Activated CD4-positive, alpha-beta memory T cell treated with anti-CD3 and anti-CD28 coated beads for 36 hours (primary cell): ENCODE data around the gene FAN1. TPM values are rescaled to one million over a fixed set of nuclear protein-coding genes. Genes with fewer than 3 reads are reported as not detected.

Experiments used
- CTCF ChIA-PET: fragments of 350-600 bp; sonication (Branson Sonifier 250); formaldehyde crosslinking; loops from one replicate; lab custom pipeline; 2021; ENCODE audit warnings: antibody characterized with exemption, inconsistent platforms; lab: Charles Lee
- POLR2A ChIA-PET: fragments of 350-600 bp; sonication (Branson Sonifier 250); formaldehyde crosslinking; loops from one replicate; lab custom pipeline; 2021; ENCODE audit warnings: antibody characterized with exemption; lab: Charles Lee
- DNase-seq: peaks from one replicate; pipeline ENCODE4 v3.0.0-alpha.2; 2020
- H3K27ac Mint-ChIP-seq: one replicate; pipeline ENCODE4 v1.8.0; 2021; ENCODE audit warnings: mixed read lengths
- H3K27me3 Mint-ChIP-seq: one replicate; pipeline ENCODE4 v1.8.0; 2021; ENCODE audit warnings: mixed read lengths
- H3K36me3 Mint-ChIP-seq: one replicate; pipeline ENCODE4 v1.8.0; 2021; ENCODE audit warnings: mixed read lengths
- H3K4me1 Mint-ChIP-seq: one replicate; pipeline ENCODE4 v1.8.0; 2021; ENCODE audit warnings: low read depth, mixed read lengths
- H3K4me3 Mint-ChIP-seq: one replicate; pipeline ENCODE4 v1.8.0; 2021; ENCODE audit warnings: mild to moderate bottlenecking, mixed read lengths
- H3K9me3 Mint-ChIP-seq: one replicate; pipeline ENCODE4 v1.8.0; 2021; ENCODE audit warnings: mixed read lengths
- intact Hi-C: fragments of 100-400 bp; cut with micrococcal nuclease; formaldehyde crosslinking; loops from one replicate; pipeline ENCODE4 v1.15.1; 2023
- total RNA-seq, 2 experiments: library from RNA; stranded (reverse); gene quantifications; one replicate each; pipeline ENCODE4 v1.2.3, GENCODE V29; 2021

The FAN1 gene
- total RNA-seq, 2 experiments from 2014 or later, result 12.6 to 15.0 TPM

DNA sequence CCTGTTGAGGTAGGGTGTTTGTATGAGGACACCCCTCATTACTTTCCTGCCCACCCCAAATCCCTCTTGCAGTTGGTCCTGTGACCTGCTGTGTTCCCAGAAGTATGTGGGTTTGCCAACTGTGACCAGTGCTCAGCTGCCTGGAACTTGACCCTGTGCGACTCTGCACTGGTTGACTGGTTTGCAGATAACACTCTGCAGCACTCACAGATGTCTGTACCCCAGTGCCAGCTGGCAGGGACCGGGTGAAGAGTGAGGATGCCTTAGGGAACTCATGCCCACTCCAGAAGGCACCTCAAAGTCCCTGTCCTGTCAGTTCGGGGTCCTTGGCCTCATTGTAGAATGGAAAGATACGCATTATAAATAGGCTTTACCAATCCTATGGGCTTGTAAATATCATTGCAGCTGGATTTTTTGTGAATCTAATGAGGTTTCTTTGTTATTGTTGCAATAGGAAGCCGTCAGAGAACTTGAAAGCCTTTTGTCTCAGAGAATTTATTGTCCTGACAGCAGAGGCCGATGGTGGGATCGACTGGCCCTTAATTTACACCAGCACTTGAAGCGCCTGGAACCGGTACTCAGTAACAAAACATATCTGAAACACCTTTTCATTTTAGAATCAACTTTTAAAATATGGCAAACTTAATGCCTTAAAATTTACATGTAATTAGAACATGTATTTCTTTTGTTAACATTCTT, 18.2 kb downstream of the FAN1 start:
- no peak overlapping the region for H3K4me3 Mint-ChIP-seq
- H3K36me3 Mint-ChIP-seq, result peaks cover 25% of the 10 kb centered on the region
- ChIA-PET CTCF (no interaction called here), POLR2A (no interaction called here)
- H3K27me3 Mint-ChIP-seq, result no peaks in the 10 kb centered on the region
- no peak overlapping the region for H3K27ac Mint-ChIP-seq
- DNase-seq, result no peak
- H3K9me3 Mint-ChIP-seq, result no peaks in the 10 kb centered on the region
- H3K4me1 Mint-ChIP-seq, result peaks cover 3% of the 10 kb centered on the region
- intact Hi-C loops, result no loop called here

DNA sequence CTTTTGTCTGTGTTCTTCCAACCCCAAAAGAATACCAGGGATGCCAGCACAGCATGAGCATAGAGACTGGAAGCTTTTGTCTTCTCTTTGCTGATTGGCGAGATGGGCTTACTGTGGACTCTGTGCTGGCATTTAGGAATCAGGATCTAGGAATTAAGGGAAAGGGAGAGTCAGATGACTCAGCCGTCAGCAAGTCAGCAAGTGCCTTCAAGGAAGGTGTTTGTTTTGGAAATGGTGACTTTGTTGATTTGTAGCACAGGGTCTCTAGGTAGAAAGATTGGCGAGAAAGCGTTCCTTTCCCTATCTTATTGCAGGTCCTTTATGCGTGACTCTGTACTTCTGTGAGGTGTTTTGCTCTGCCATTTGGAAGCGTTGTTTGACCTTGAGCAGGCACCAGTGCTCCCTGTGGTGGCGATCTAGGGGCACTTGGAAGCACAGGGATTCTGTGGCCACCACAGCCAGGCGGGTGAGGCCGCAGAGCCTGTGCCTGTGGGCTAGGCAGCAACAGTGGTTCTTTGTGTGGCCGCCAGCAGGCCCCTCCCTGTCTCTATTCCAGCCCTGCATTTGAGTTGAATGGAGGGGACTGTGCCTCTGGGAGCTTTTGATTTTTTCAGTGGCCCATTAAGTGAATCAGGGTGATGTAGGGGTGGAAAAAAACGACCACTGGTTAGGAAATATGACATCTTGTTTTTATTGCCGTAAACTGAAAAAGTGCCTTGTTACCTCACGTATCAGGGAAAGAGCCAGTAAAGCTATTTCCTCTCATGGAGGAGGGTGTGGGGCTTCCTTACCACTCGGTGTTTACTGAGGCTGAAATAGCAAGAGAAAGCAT, 19.0 kb downstream of the FAN1 start:
- Mint-ChIP-seq H3K27ac (no peak overlapping the region), H3K9me3 (no peaks in the 10 kb centered on the region), H3K36me3 (peaks cover 25% of the 10 kb centered on the region), H3K27me3 (no peaks in the 10 kb centered on the region), H3K4me3 (no peak overlapping the region), H3K4me1 (no peaks in the 10 kb centered on the region)
- DNase-seq, result no peak
- ChIA-PET POLR2A (no interaction called here), CTCF (no interaction called here)
- intact Hi-C loops, result no loop called here

DNA sequence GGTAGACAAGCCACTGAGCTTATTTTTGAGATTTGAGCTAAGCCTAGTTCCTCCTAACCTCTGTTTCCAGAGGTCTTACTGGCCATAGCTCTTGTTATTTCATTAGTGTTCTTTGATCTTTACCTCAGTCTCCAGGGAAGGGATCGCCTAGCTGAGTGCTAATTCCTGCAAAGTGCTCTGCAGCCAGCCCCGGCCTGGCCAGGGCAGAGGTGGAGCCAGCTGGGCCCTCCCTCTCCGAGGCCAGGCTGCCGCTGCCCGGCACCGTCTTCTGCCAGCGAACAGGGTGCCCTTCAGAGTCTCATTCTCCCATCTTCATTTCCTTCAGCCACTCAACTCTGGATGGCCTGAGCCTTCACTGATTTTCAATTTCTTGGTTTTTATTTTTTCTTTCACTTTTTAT, 19.7 kb downstream of the FAN1 start:
- ChIA-PET POLR2A (no interaction called here), CTCF (no interaction called here)
- Mint-ChIP-seq H3K4me1 (no peaks in the 10 kb centered on the region), H3K4me3 (no peak overlapping the region), H3K27me3 (no peaks in the 10 kb centered on the region), H3K9me3 (no peaks in the 10 kb centered on the region), H3K27ac (no peak overlapping the region), H3K36me3 (peaks cover 23% of the 10 kb centered on the region)
- no peak for DNase-seq
- intact Hi-C loops, result no loop called here

DNA sequence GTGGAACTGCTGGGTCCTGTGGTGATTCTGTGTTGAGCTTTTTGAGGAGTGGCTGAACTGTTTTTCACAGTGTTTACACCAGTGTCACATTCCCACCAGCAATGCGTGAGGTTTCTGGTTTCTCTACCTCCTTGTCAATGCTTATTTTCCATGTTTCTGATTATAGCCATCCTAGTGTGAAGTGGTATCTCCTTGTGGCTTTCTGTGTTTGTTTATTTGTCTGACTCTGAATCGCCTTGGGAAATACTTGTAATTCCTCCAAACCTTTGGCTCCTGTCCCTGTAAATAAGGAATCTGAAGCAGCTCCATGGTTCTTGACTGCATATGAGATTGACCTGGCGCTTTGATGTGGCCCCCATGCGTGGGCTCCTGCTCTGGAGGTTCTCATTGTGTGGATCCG, 20.6 kb downstream of the FAN1 start:
- intact Hi-C loops, result no loop called here
- DNase-seq, result no peak
- no peaks in the 10 kb centered on the region for H3K4me1 Mint-ChIP-seq
- no peaks in the 10 kb centered on the region for H3K27me3 Mint-ChIP-seq
- ChIA-PET POLR2A (no interaction called here), CTCF (no interaction called here)
- H3K27ac Mint-ChIP-seq, result no peak overlapping the region
- no peaks in the 10 kb centered on the region for H3K9me3 Mint-ChIP-seq
- H3K36me3 Mint-ChIP-seq, result peaks cover 25% of the 10 kb centered on the region
- no peak overlapping the region for H3K4me3 Mint-ChIP-seq

DNA sequence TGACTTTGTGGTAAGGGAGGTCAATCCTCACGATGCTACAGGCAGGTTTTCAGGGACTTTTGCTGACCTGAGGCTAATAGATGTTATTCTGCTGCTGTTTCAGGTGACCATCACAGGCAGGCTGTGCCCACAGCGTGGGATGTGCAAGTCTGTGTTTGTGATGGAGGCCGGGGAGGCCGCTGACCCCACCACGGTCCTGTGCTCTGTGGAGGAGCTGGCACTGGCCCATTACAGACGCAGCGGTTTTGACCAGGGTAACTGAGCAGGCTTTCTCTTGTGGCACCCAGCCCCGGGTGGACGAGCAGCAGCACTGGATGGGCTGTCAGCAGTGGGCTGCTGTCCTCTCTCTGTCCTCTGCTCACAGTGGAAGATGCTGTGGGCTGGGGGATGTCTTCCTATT, 22.0 kb downstream of the FAN1 start:
- Mint-ChIP-seq H3K4me1 (no peaks in the 10 kb centered on the region), H3K27ac (no peak overlapping the region), H3K4me3 (no peak overlapping the region), H3K36me3 (peaks cover 30% of the 10 kb centered on the region), H3K9me3 (no peaks in the 10 kb centered on the region), H3K27me3 (no peaks in the 10 kb centered on the region)
- intact Hi-C loops, result no loop called here
- CTCF ChIA-PET, result no interaction called here
- POLR2A ChIA-PET, result no interaction called here
- DNase-seq, result no peak

DNA sequence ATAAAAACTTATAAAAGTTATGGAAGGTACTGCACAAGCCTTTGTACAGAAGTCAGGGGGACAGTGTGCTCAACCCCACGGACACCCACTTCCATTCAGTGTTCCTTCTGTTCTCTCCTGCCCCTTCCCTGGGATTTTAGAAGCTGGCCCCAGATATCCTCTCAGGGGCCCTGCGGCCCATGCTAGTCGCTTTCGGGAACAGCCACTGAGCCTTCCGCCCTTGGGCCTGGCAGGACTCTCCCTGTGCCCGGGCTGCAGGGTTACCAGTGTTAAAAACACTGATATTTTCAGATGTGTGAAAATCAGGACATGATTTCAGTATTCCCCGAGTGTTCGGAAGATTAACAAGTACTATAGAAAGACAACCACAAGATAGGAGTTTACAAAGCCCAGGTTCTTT, 22.4 kb downstream of the FAN1 start:
- Mint-ChIP-seq H3K4me3 (no peak overlapping the region), H3K36me3 (peaks cover 33% of the 10 kb centered on the region)

DNA sequence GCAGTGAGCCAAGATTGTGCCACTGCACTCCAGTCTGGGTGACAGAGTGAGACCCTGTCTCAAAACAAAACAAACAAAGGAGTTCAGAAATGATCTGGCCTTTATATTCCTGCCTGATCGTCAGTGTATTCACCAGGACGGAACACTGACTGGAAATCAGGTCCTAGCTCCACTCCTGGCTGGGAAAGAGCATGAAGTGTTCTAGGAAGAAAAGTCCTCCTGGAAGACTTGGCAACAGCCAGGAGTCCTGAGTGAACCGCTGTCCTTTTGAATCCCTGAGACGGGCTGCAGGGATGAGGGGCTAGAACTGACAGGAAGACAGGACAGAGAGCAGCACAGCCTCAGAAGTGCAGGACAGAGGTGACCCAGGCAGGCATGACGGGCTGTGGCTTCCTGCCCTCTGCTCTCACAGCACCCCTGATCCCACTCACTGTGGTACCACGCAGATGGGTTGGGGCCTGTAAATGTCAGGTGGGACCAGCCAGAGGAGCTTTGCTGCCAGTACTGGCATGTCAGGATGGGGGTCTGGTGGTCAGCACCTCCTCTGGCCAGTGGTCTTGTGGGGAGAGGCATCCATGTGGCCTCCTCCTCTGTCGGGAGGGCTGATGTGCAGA, 23.5 kb downstream of the FAN1 start:
- ChIA-PET POLR2A (no interaction called here), CTCF (no interaction called here)
- no peak for DNase-seq
- H3K9me3 Mint-ChIP-seq, result no peaks in the 10 kb centered on the region
- no peaks in the 10 kb centered on the region for H3K27me3 Mint-ChIP-seq
- peaks cover 35% of the 10 kb centered on the region for H3K36me3 Mint-ChIP-seq
- intact Hi-C loops, result no loop called here
- peaks cover under 1% of the 10 kb centered on the region for H3K4me1 Mint-ChIP-seq
- no peak overlapping the region for H3K4me3 Mint-ChIP-seq
- H3K27ac Mint-ChIP-seq, result no peak overlapping the region

More for the DNA sequence above, 22.4 kb downstream of the FAN1 start:
- H3K9me3 Mint-ChIP-seq, result no peaks in the 10 kb centered on the region
- ChIA-PET CTCF (no interaction called here), POLR2A (no interaction called here)
- no peak overlapping the region for H3K27ac Mint-ChIP-seq
- no peaks in the 10 kb centered on the region for H3K27me3 Mint-ChIP-seq
- no peak for DNase-seq
- intact Hi-C loops, result no loop called here
- H3K4me1 Mint-ChIP-seq, result no peaks in the 10 kb centered on the region

DNA sequence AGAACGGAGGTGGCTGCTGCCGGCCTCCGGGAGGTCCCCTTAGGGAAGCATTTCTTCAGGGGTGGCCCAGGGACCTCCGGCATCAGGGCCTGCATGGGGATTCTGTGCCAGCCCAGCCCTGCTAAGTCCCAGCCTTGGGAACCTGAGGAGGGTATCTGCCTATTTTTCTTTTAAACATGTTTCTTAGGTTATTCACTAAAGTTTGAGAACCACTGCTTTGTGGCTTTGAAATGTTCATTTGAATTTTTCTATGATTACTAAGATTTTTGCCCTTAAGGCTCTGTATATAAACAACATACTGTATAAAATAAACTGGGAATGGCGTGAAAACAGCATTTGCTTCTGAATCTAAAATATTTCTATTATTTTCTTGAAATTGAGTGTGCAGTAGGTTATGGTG, 24.4 kb downstream of the FAN1 start:
- ChIA-PET CTCF (no interaction called here), POLR2A (no interaction called here)
- Mint-ChIP-seq H3K9me3 (no peaks in the 10 kb centered on the region), H3K4me1 (peaks cover 5% of the 10 kb centered on the region), H3K4me3 (no peak overlapping the region), H3K36me3 (peaks cover 39% of the 10 kb centered on the region), H3K27ac (no peak overlapping the region), H3K27me3 (no peaks in the 10 kb centered on the region)
- intact Hi-C loops, result no loop called here
- no peak for DNase-seq

DNA sequence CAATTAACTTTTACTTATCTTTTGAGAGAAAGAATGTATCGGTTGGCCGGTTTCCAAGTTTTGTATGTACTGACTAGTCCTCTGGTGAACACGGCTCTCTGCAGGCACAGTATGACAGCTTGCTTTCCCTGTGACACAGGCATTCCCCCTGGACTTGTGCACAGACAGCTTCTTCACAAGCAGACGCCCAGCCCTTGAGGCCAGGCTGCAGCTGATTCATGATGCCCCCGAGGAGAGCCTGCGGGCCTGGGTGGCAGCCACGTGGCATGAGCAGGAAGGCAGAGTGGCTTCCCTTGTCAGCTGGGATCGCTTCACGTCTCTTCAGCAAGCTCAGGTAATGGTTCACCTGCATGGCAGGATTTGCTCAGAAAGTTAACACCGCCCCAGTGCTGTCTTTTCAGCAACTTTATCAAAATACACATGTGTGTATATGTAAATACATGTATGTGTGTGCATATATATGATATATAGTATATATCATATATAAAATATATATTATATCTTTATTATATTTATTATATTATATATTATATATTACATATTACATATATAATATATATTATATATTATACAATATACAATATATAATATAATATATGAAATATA, 25.5 kb downstream of the FAN1 start:
- Mint-ChIP-seq H3K36me3 (peaks cover 40% of the 10 kb centered on the region), H3K9me3 (no peaks in the 10 kb centered on the region), H3K27ac (no peak overlapping the region), H3K4me3 (no peak overlapping the region), H3K4me1 (peaks cover 12% of the 10 kb centered on the region), H3K27me3 (no peaks in the 10 kb centered on the region)
- DNase-seq, result no peak
- POLR2A ChIA-PET, result no interaction called here
- CTCF ChIA-PET, result no interaction called here
- intact Hi-C loops, result no loop called here

DNA sequence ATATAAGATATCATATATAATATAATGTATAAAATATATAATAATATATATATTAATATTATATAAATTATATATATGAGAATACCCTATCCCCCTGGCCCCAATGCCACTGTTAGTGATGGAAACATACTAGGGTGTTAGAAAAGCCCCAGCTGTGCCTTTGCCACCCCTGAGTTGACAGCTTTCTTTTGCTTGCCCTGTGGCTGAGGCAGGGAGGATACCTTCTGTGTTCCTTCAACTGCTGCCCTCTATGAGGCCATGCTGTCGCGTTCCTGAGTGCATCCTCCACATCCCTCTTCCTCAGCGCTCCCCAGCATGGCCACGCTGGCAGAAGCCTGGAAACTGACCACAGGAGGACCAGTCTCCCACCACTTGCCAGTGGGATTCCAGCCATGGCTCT, 26.3 kb downstream of the FAN1 start:
- H3K36me3 Mint-ChIP-seq, result peaks cover 43% of the 10 kb centered on the region
- H3K27me3 Mint-ChIP-seq, result no peaks in the 10 kb centered on the region
- H3K27ac Mint-ChIP-seq, result no peak overlapping the region
- no peak for DNase-seq
- ChIA-PET POLR2A (no interaction called here), CTCF (no interaction called here)
- no peak overlapping the region for H3K4me3 Mint-ChIP-seq
- H3K4me1 Mint-ChIP-seq, result peaks cover 12% of the 10 kb centered on the region
- H3K9me3 Mint-ChIP-seq, result no peaks in the 10 kb centered on the region
- intact Hi-C loops, result no loop called here

DNA sequence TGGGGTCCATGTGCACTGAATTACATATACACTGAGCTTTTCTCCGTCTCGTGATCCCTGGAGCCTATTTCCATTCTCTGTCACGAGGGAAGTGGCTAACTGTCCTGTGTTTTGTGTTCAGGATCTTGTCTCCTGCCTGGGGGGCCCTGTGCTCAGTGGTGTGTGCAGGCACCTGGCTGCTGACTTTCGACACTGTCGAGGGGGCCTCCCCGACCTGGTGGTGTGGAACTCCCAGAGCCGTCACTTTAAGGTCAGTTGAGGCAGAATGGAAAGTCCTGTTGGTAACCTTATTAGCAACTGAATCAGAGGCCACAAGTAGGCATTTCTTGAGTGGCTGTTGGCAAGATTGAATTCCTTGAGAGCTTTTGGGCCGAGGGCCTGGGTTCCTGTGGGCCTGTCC, 26.7 kb downstream of the FAN1 start:
- H3K9me3 Mint-ChIP-seq, result no peaks in the 10 kb centered on the region
- intact Hi-C loops, result no loop called here
- H3K4me1 Mint-ChIP-seq, result peaks cover 12% of the 10 kb centered on the region
- H3K36me3 Mint-ChIP-seq, result peaks cover 43% of the 10 kb centered on the region
- no peaks in the 10 kb centered on the region for H3K27me3 Mint-ChIP-seq
- no peak overlapping the region for H3K4me3 Mint-ChIP-seq
- ChIA-PET CTCF (interaction anchor here (0.6 kb wide), 1 partner anchor 71 kb away, joined by 3 read pairs; no protein-coding TSS in a partner anchor), POLR2A (no interaction called here)
- no peak for DNase-seq
- H3K27ac Mint-ChIP-seq, result no peak overlapping the region

DNA sequence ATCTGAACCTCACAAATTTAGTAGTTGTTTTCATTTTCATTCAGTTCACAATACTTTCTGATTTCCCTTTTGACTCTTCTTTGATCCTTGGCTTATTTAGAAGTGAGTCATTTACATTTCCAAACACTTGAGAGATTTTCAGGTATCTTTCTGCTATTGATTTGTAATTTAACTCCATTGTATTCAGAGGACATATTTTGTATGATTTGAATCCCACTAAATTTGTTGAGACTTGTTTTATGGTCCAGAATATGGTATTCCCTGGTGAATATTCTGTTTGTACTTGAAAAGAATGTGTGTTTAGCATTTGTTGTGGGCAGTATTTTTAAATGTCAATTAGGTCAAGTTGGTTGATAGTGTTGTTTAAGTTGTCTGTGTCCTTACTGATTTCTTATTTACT, 29.6 kb downstream of the FAN1 start:
- CTCF ChIA-PET, result no interaction called here
- H3K36me3 Mint-ChIP-seq, result peaks cover 40% of the 10 kb centered on the region
- no peaks in the 10 kb centered on the region for H3K27me3 Mint-ChIP-seq
- no peak overlapping the region for H3K4me3 Mint-ChIP-seq
- H3K27ac Mint-ChIP-seq, result no peak overlapping the region
- DNase-seq, result no peak
- POLR2A ChIA-PET, result no interaction called here
- intact Hi-C loops, result no loop called here
- H3K9me3 Mint-ChIP-seq, result no peaks in the 10 kb centered on the region
- H3K4me1 Mint-ChIP-seq, result peaks cover 12% of the 10 kb centered on the region
